Trophoblast cell (in vitro differentiated cells and primary cell): ENCODE measurements around the gene B3GAT1.

Source experiments
- DNase-seq, 2 donors: peaks; one replicate each; pipeline ENCODE4 v3.0.0-alpha.2; 2016
- H2AFZ ChIP-seq: 2 replicates; pipeline ENCODE4 v1.6.1; 2013; ENCODE audit warnings: low read length, moderate library complexity, mild to moderate bottlenecking; ENCODE audit not compliant: insufficient read depth, poor library complexity
- H2AK5ac ChIP-seq: 2 replicates; pipeline ENCODE4 v1.6.1; 2013; ENCODE audit warnings: mild to moderate bottlenecking, low read length
- H2BK120ac ChIP-seq: 2 replicates; pipeline ENCODE4 v1.6.1; 2013; ENCODE audit warnings: low read length, mild to moderate bottlenecking, moderate library complexity; ENCODE audit not compliant: insufficient read depth, poor library complexity
- H2BK12ac ChIP-seq: 2 replicates; pipeline ENCODE4 v1.6.1; 2013; ENCODE audit warnings: mild to moderate bottlenecking, low read length, moderate library complexity
- H2BK5ac ChIP-seq: 2 replicates; pipeline ENCODE4 v1.6.1; 2013; ENCODE audit warnings: low read length, low read depth, moderate library complexity, mild to moderate bottlenecking; ENCODE audit not compliant: poor library complexity
- H3K14ac ChIP-seq: 2 replicates; pipeline ENCODE4 v1.6.1; 2013; ENCODE audit warnings: mild to moderate bottlenecking, low read length
- H3K18ac ChIP-seq: 2 replicates; pipeline ENCODE4 v1.6.1; 2013; ENCODE audit warnings: mild to moderate bottlenecking, low read length
- H3K23ac ChIP-seq: 2 replicates; pipeline ENCODE4 v1.6.1; 2013; ENCODE audit warnings: low read length
- H3K27ac ChIP-seq: 2 replicates; pipeline ENCODE4 v1.5.1; 2013; ENCODE audit warnings: low read depth, mild to moderate bottlenecking, inconsistent platforms, low read length, moderate library complexity
- H3K27me3 ChIP-seq: 2 replicates; pipeline ENCODE4 v1.6.1; 2013; ENCODE audit warnings: inconsistent platforms, mild to moderate bottlenecking, low read length, moderate library complexity; ENCODE audit not compliant: insufficient read depth
- H3K36me3 ChIP-seq, 2 experiments: 1 replicate in 1 of 2; 2 replicates in 1 of 2; pipeline ENCODE4 v1.6.1; 2013; ENCODE audit warnings: low read length in 2 of 2, mild to moderate bottlenecking in 2 of 2, moderate library complexity in 1 of 2; ENCODE audit not compliant: insufficient read depth in 2 of 2, control insufficient read depth in 1 of 2
- H3K4ac ChIP-seq: 2 replicates; pipeline ENCODE4 v1.6.1; 2013; ENCODE audit warnings: low read depth, mild to moderate bottlenecking, low read length, moderate library complexity
- H3K4me1 ChIP-seq, 2 experiments: 1 replicate in 1 of 2; 2 replicates in 1 of 2; pipeline ENCODE4 v1.6.1; 2013; ENCODE audit warnings: low read length in 2 of 2, mild to moderate bottlenecking in 2 of 2, moderate library complexity in 1 of 2; ENCODE audit not compliant: insufficient read depth in 2 of 2, control insufficient read depth in 1 of 2
- H3K4me2 ChIP-seq: 2 replicates; pipeline ENCODE4 v1.6.1; 2013; ENCODE audit warnings: inconsistent platforms, mild to moderate bottlenecking, low read length, moderate library complexity
- H3K4me3 ChIP-seq: 2 replicates; pipeline ENCODE4 v1.5.1; 2013; ENCODE audit warnings: mild to moderate bottlenecking, low read depth, low read length, inconsistent platforms
- H3K79me1 ChIP-seq: one replicate; pipeline ENCODE4 v1.6.1; 2013; ENCODE audit warnings: low read length
- H3K79me2 ChIP-seq: 2 replicates; pipeline ENCODE4 v1.6.1; 2013; ENCODE audit warnings: low read length, mild to moderate bottlenecking; ENCODE audit not compliant: control insufficient read depth, insufficient read depth, poor library complexity
- H3K9ac ChIP-seq: 2 replicates; pipeline ENCODE4 v1.6.1; 2013; ENCODE audit warnings: mild to moderate bottlenecking, low read length
- H3K9me3 ChIP-seq: 2 replicates; pipeline ENCODE4 v1.6.1; 2013; ENCODE audit warnings: low read depth, mild to moderate bottlenecking, control low read depth, inconsistent platforms, low read length; ENCODE audit not compliant: insufficient read depth
- H4K12ac ChIP-seq: 2 replicates; pipeline ENCODE4 v1.6.1; 2013; ENCODE audit warnings: low read depth, mild to moderate bottlenecking, low read length, moderate library complexity
- H4K8ac ChIP-seq: 2 replicates; pipeline ENCODE4 v1.6.1; 2013; ENCODE audit warnings: low read depth, mild to moderate bottlenecking, low read length, moderate library complexity
- H4K91ac ChIP-seq: one replicate; pipeline ENCODE4 v1.6.1; 2013; ENCODE audit warnings: low read depth, mild to moderate bottlenecking, low read length, moderate library complexity
- WGBS: extraction: QIAGEN DNeasy Blood & Tissue Kit; methylation state at CpG from one replicate; pipeline ENCODE4 v1.1.7; 2013; ENCODE audit warnings: missing lambda C conversion rate; ENCODE audit not compliant: insufficient read length, insufficient coverage; ENCODE audit errors: extremely low coverage; 5-methylcytosine and 5-hydroxymethylcytosine counted together

The B3GAT1 gene

DNA sequence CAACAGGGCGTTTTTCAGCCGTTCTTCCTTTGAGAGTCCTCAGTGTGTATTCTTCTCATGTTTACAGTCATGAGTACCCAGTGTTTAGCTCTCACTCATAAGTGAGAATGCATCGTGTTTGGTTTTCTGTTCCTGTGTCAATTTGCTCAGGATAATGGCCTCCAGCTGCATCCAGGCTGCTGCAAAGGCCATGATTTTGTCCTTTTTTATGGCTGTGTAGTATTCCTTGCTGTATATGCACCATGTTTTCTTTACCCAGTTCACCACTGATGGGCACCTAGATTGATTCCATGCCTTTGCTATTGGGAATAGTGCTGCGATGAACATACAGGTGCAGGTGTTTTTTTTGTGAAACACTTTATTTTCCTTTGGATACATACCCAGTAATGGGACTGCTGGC, 23.5 kb downstream of the B3GAT1 start:
- H2AK5ac ChIP-seq: no peak overlapping the region
- no peak overlapping the region for H3K23ac ChIP-seq
- no peak overlapping the region for H3K9ac ChIP-seq
- no peak overlapping the region for H4K91ac ChIP-seq
- no peaks in the 10 kb centered on the region for H3K79me1 ChIP-seq
- whole genome bisulfite sequencing: no CpG with 5 or more reads among the region's 4 CpGs
- no peak overlapping the region for H2BK5ac ChIP-seq
- H4K12ac ChIP-seq: no peak overlapping the region
- no peak overlapping the region for H3K4me2 ChIP-seq
- H3K18ac ChIP-seq: no peak overlapping the region
- H4K8ac ChIP-seq: no peak overlapping the region
- no peak for DNase-seq
- H3K14ac ChIP-seq: no peak overlapping the region
- no peak overlapping the region for H3K4ac ChIP-seq
- H2BK120ac ChIP-seq: no peak overlapping the region
- no peak overlapping the region for H2BK12ac ChIP-seq
- H3K4me1 ChIP-seq: no peaks in the 10 kb centered on the region
- H3K27ac ChIP-seq: no peak overlapping the region
- no peaks in the 10 kb centered on the region for H3K79me2 ChIP-seq
- H3K4me3 ChIP-seq: no peak overlapping the region
- H3K9me3 ChIP-seq: peaks cover 4% of the 10 kb centered on the region
- no peaks in the 10 kb centered on the region for H3K27me3 ChIP-seq
- H3K36me3 ChIP-seq: no peaks in the 10 kb centered on the region
- H2AFZ ChIP-seq: no peak overlapping the region

DNA sequence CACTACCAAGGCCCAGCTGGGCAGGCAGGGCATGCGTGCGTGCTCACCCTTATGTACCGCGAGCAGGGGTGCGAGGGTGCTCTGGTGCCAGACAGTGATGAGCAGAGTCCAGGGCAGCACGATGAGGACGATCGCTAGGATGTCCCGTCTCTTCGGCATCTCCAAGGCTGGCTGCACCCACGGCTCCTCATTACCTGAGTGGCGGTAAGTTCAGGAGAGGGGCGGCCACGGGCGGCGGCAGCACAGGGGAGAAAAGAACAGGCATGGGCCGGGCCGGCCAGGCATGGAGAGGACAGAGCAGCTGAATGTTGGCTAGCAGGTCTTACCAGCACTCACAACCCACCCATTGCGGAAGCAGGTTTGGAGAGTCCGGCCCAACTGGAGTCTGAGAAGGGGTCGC, 24.5 kb downstream of the B3GAT1 start:
- no peak overlapping the region for H3K4ac ChIP-seq
- no peak overlapping the region for H3K23ac ChIP-seq
- H4K12ac ChIP-seq: no peak overlapping the region
- WGBS: no CpG with 5 or more reads among the region's 21 CpGs
- no peak for DNase-seq
- no peak overlapping the region for H3K4me2 ChIP-seq
- H2BK5ac ChIP-seq: no peak overlapping the region
- no peaks in the 10 kb centered on the region for H3K36me3 ChIP-seq
- peaks cover 4% of the 10 kb centered on the region for H3K9me3 ChIP-seq
- H4K8ac ChIP-seq: no peak overlapping the region
- H3K27me3 ChIP-seq: no peaks in the 10 kb centered on the region
- H4K91ac ChIP-seq: no peak overlapping the region
- H3K79me2 ChIP-seq: no peaks in the 10 kb centered on the region
- no peak overlapping the region for H2BK12ac ChIP-seq
- no peak overlapping the region for H3K4me3 ChIP-seq
- no peak overlapping the region for H3K18ac ChIP-seq
- no peak overlapping the region for H2BK120ac ChIP-seq
- no peak overlapping the region for H3K27ac ChIP-seq
- H3K14ac ChIP-seq: no peak overlapping the region
- H2AFZ ChIP-seq: no peak overlapping the region
- H3K79me1 ChIP-seq: no peaks in the 10 kb centered on the region
- H2AK5ac ChIP-seq: no peak overlapping the region
- no peak overlapping the region for H3K9ac ChIP-seq
- H3K4me1 ChIP-seq: no peaks in the 10 kb centered on the region

DNA sequence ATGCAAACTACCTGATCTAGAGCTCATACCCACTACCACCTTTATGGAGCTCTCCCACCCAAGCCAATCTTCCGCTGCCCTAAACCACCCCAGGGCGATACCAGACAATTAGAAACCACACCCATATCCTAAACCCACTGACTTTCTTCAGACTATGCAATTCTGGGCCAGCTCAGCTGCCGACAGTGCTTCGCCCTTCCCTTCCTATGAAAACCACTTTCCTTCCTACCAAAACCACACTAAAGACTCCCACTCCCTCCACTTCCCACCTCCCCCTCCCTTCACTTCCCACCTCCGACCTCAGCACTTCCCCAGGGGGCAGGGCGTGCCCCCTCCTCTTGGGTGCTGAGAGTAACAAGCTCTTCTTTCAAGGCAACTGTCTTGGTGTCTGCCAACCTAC, 25.1 kb downstream of the B3GAT1 start:
- H3K79me2 ChIP-seq: no peaks in the 10 kb centered on the region
- H3K4me1 ChIP-seq: no peaks in the 10 kb centered on the region
- H2AFZ ChIP-seq: no peak overlapping the region
- no peak overlapping the region for H4K8ac ChIP-seq
- H3K27me3 ChIP-seq: no peaks in the 10 kb centered on the region
- no peak overlapping the region for H2BK5ac ChIP-seq
- no peak overlapping the region for H2BK12ac ChIP-seq
- H3K4me2 ChIP-seq: no peak overlapping the region
- no peak overlapping the region for H2BK120ac ChIP-seq
- H2AK5ac ChIP-seq: no peak overlapping the region
- no peak overlapping the region for H3K27ac ChIP-seq
- H4K91ac ChIP-seq: no peak overlapping the region
- no peak overlapping the region for H3K14ac ChIP-seq
- DNase-seq: no peak
- H3K23ac ChIP-seq: no peak overlapping the region
- WGBS: no CpG with 5 or more reads among the region's 6 CpGs
- H4K12ac ChIP-seq: no peak overlapping the region
- H3K18ac ChIP-seq: no peak overlapping the region
- H3K9me3 ChIP-seq: peaks cover 6% of the 10 kb centered on the region
- no peaks in the 10 kb centered on the region for H3K79me1 ChIP-seq
- H3K9ac ChIP-seq: no peak overlapping the region
- H3K4me3 ChIP-seq: no peak overlapping the region
- H3K4ac ChIP-seq: no peak overlapping the region
- H3K36me3 ChIP-seq: no peaks in the 10 kb centered on the region

DNA sequence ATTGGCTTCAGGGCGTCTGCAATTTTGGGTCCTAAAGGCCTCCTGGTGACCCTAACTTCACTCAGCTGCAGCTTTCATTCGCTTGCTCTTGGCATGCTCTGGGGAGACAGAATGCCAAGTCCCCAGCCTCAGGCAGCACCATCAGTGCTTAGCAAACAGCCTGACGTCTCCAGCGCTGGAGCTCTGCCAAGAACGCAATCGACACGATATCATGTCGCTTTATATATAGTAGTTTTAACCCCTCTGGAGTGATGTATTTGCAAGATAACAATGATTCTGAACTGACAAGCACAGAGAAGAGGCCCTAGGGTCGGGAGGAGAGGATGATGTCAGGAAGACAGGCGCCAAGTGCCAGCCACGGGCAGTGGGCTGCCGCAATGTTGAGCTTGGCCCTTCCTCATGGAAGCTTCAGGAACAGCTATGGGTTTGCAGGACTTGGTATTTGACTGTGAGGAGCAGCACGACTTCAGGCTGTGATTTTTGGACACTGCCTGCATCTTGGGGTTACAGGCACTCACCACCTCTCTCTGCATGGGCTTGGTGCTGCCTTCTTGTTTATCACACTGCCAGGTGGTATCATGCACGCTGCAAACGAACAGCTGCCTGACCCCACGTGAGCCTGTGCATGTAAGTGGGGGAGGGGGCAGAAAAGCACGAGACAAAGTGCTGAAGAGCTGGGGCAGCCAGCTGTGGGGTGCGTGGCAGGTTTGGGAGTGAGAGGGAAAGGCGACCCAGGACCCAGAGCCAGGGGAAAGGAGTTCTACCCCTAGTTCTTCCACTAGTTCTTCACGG, 26.1 kb downstream of the B3GAT1 start:
- Histone ChIP-seq H3K9ac (no peak overlapping the region), H2BK120ac (no peak overlapping the region), H4K8ac (no peak overlapping the region), H2BK5ac (no peak overlapping the region), H3K4me2 (no peak overlapping the region), H4K12ac (no peak overlapping the region), H3K4me1 (no peaks in the 10 kb centered on the region), H3K36me3 (no peaks in the 10 kb centered on the region), H3K27me3 (no peaks in the 10 kb centered on the region), H4K91ac (no peak overlapping the region), H3K9me3 (peaks cover 6% of the 10 kb centered on the region), H2BK12ac (no peak overlapping the region), H2AK5ac (no peak overlapping the region), H3K79me1 (no peaks in the 10 kb centered on the region), H3K4me3 (no peak overlapping the region), H3K14ac (no peak overlapping the region), H3K4ac (no peak overlapping the region), H3K27ac (no peak overlapping the region), H3K18ac (no peak overlapping the region), H3K79me2 (no peaks in the 10 kb centered on the region), H3K23ac (no peak overlapping the region), H2AFZ (no peak overlapping the region)
- no CpG with 5 or more reads among the region's 20 CpGs for WGBS
- no peak for DNase-seq
